MM.1S (cell line): ENCODE measurements around the gene KDELR1.

ENCODE experiments used
- CTCF ChIP-seq: fragments of 300-600 bp; sonication (generic); IDR thresholded peaks from 2 replicates; pipeline ENCODE4 v1.5.1; 2016; ENCODE audit warnings: antibody characterized with exemption, low read length, mixed read lengths
- EZH2phosphoT487 ChIP-seq: fragments of 300-600 bp; sonication (generic); IDR thresholded peaks from 2 replicates; pipeline ENCODE4 v1.6.1; 2018; ENCODE audit warnings: antibody characterized with exemption, low read length

- TF ChIP-seq CTCF: no peak
- TF ChIP-seq EZH2phosphoT487: no peak
Observed at GRCh38 chr19:48405010-48405659, 13.8 kb upstream of the KDELR1 start.
